ENCODE results near the gene LRMDA. TPM values are rescaled to one million over a fixed set of nuclear protein-coding genes. Genes with fewer than 3 reads are reported as not detected.

LRMDA gene
- total and polyA plus RNA-seq, 2 of the 13 experiments (the other 11 are each of a cell fraction or from before 2014, with no cell fraction given), result 13.4 to 22.0 TPM

- no peak for TF ChIP-seq HNRNPK (IDR thresholded peaks at IDR 0.05; ENCODE audit: low read depth, low read length, poor library complexity, severe bottlenecking)
- TF ChIP-seq STAT5B (CRISPR knock-in tag; IDR thresholded peaks at IDR 0.05), result no peak; the same call in 1 of the 2 replicates
- no peak for TF ChIP-seq TSC22D2 (CRISPR knock-in tag; IDR thresholded peaks at IDR 0.05; ENCODE audit: borderline replicate concordance)
- no peak for TF ChIP-seq MTF2 (CRISPR knock-in tag; IDR thresholded peaks at IDR 0.05; ENCODE audit: borderline replicate concordance)
- peak; percentile 84 for TF ChIP-seq RXRB (CRISPR knock-in tag; IDR thresholded peaks at IDR 0.05; ENCODE audit: borderline replicate concordance)
- TF ChIP-seq POLR2AphosphoS5 (IDR thresholded peaks at IDR 0.05; ENCODE audit: low read depth, low read length), result no peak
- TF ChIP-seq HMG20B (CRISPR knock-in tag; conservative IDR thresholded peaks at IDR 0.05), result peak; percentile 82; the same call in 1 of the 2 replicates
- TF ChIP-seq GATAD1 (CRISPR knock-in tag; IDR thresholded peaks at IDR 0.05), result peak; percentile 32; the same call in 1 of the 2 replicates
- no peak for TF ChIP-seq ZNF138 (CRISPR knock-in tag; IDR thresholded peaks at IDR 0.05; ENCODE audit: low read depth)
- peak; percentile 77; the same call in 1 of the 2 replicates for TF ChIP-seq ZMYM4 (CRISPR knock-in tag; IDR thresholded peaks at IDR 0.05)
- no peak for TF ChIP-seq ZNF382 (CRISPR knock-in tag; IDR thresholded peaks at IDR 0.05; ENCODE audit: borderline replicate concordance)
- TF ChIP-seq CREB1 (IDR thresholded peaks at IDR 0.05), result no peak
- 0 out of 2 replicates have a peak, but pooled peaks have one; percentile 14 for TF ChIP-seq CREB1 (CRISPR knock-in tag; IDR thresholded peaks at IDR 0.05)
- peak; percentile 64; the same call in 1 of the 2 replicates for TF ChIP-seq KAT7 (CRISPR knock-in tag; IDR thresholded peaks at IDR 0.05; ENCODE audit: borderline replicate concordance)
- peak; percentile 91 for TF ChIP-seq HOXD1 (CRISPR knock-in tag; IDR thresholded peaks at IDR 0.05)
- TF ChIP-seq RCOR2 (CRISPR knock-in tag; IDR thresholded peaks at IDR 0.05), result peak; percentile 82; the same call in 1 of the 2 replicates
- TF ChIP-seq ZNF720 (CRISPR knock-in tag; IDR thresholded peaks at IDR 0.05), result no peak
- TF ChIP-seq ZNF678 (CRISPR knock-in tag; IDR thresholded peaks at IDR 0.05), result no peak
- TF ChIP-seq SNRNP70 (IDR thresholded peaks at IDR 0.05; ENCODE audit: low read depth, low read length), result no peak
- no peak for TF ChIP-seq ZNF766 (CRISPR knock-in tag; IDR thresholded peaks at IDR 0.05; ENCODE audit: borderline replicate concordance)
- TF ChIP-seq ETS1 (CRISPR knock-in tag; IDR thresholded peaks at IDR 0.05), result no peak
- TF ChIP-seq STAG1 (CRISPR knock-in tag; IDR thresholded peaks at IDR 0.05), result peak; percentile 38
- TF ChIP-seq EP300 (IDR thresholded peaks at IDR 0.05; ENCODE audit: low read depth in 2 of 2, low read length in 2 of 2), result peak; percentile 65 to 97; a peak in 3 of 4 replicates
- TF ChIP-seq EP300 (CRISPR knock-in tag; IDR thresholded peaks at IDR 0.05; ENCODE audit: borderline replicate concordance), result peak; percentile 98
- TF ChIP-seq SOX6 (IDR thresholded peaks at IDR 0.05), result no peak
- peak; percentile 99 for TF ChIP-seq SOX6 (CRISPR knock-in tag; IDR thresholded peaks at IDR 0.05)
- TF ChIP-seq FOSL1 (CRISPR knock-in tag; IDR thresholded peaks at IDR 0.05; ENCODE audit: borderline replicate concordance), result peak; percentile 36; the same call in 1 of the 2 replicates
- TF ChIP-seq ZNF503 (CRISPR knock-in tag; IDR thresholded peaks at IDR 0.05), result peak; percentile 98
- peak; percentile 93 for TF ChIP-seq ETV5 (CRISPR knock-in tag; IDR thresholded peaks at IDR 0.05; ENCODE audit: borderline replicate concordance)
These were observed 1.2 kb upstream of the LRMDA start (continued) for GRCh38 chr10:75430000-75430763.

Measured in HepG2 (cell line).